Measurements from ENCODE around the gene DVL2. TPM values are rescaled to one million over a fixed set of nuclear protein-coding genes. Genes with fewer than 3 reads are reported as not detected.

Gene DVL2
- total and polyA plus RNA-seq, 7 donors: 10.0 to 22.1 (median 13.1) TPM

GRCh38 chr17:7176107-7176840 lies 58.0 kb downstream of the DVL2 start:
- no peak overlapping the region for H3K4me3 ChIP-seq
- H3K27me3 ChIP-seq (ENCODE audit: insufficient read depth in 3 of 3, low read length in 2 of 3): peaks cover 0 to 62% (median 15%) of the 10 kb centered on the region in 3 donors
- no peaks in the 10 kb centered on the region for H3K36me3 ChIP-seq (ENCODE audit: insufficient read depth in 1 of 2, low read depth in 1 of 2)
- DNase-seq: no peak
- H3K9me3 ChIP-seq: peaks cover under 1% of the 10 kb centered on the region
- peaks cover 8% of the 10 kb centered on the region for H3K4me1 ChIP-seq
- WGBS, 3 donors: 85 to 100% (median 94%) methylated on average over 1 of the region's 1 CpG
- TF ChIP-seq CTCF (IDR thresholded peaks at IDR 0.05): no peak
- no peak for ATAC-seq
- intact Hi-C loops (cut with DNase I): loop anchor here in 1 of 2 donors (5.0 kb wide), 1 partner anchor 124 kb away; no protein-coding TSS in a partner anchor
- H3K27ac ChIP-seq: no peak overlapping the region

Other genes starting within 250 kb of the DVL2 start
Only the 30 nearest of the 36 such genes appear.
- 1 to 10 TPM in 1 of 4 donors, under 1 TPM in 3; 0.57 to 1.5 (median 0.72) TPM for gene SLC16A13, start 198.5 kb downstream of the DVL2 start, total RNA-seq
- under 1 TPM; 0.17 to 0.40 (median 0.40) TPM for gene SLC16A13, start 198.5 kb downstream of the DVL2 start, polyA plus RNA-seq
- gene SLC16A11, start 190.4 kb downstream of the DVL2 start, total RNA-seq: under 1 TPM in 2 of 4 donors, not detected in 2; 0.36 to 0.42 TPM
- gene SLC16A11, start 190.4 kb downstream of the DVL2 start, polyA plus RNA-seq: 1 to 10 TPM in 1 of 3 donors, under 1 TPM in 2; 0.34 to 1.2 (median 0.77) TPM
- 1 to 10 TPM; 1.9 to 4.9 (median 2.4) TPM for gene CLEC10A, start 154.3 kb downstream of the DVL2 start, total RNA-seq
- gene CLEC10A, start 154.3 kb downstream of the DVL2 start, polyA plus RNA-seq: 1 to 10 TPM in 1 of 3 donors, under 1 TPM in 2; 0.69 to 2.4 (median 0.87) TPM
- under 1 TPM in 2 of 4 donors, not detected in 2; 0.34 to 0.62 TPM for gene ASGR2, start 119.7 kb downstream of the DVL2 start, total RNA-seq
- under 1 TPM in 2 of 3 donors, not detected in 1; 0.04 to 0.25 TPM for gene ASGR2, start 119.7 kb downstream of the DVL2 start, polyA plus RNA-seq
- under 1 TPM in 2 of 4 donors, not detected in 2; 0.26 to 0.39 TPM for gene ASGR1, start 55.1 kb downstream of the DVL2 start, total RNA-seq
- gene ASGR1, start 55.1 kb downstream of the DVL2 start, polyA plus RNA-seq: under 1 TPM; 0.08 to 0.23 (median 0.21) TPM
- 1 to 10 TPM; 3.2 to 8.9 (median 5.8) TPM for gene DLG4, start 14.7 kb downstream of the DVL2 start, total RNA-seq
- gene DLG4, start 14.7 kb downstream of the DVL2 start, polyA plus RNA-seq: 1 to 10 TPM; 1.5 to 5.8 (median 1.8) TPM
- 1,000 to 10,000 TPM in 3 of 4 donors, 100 to 1,000 TPM in 1; 987 to 1,310 (median 1,099) TPM for gene ACADVL, start 14.6 kb downstream of the DVL2 start, total RNA-seq
- gene ACADVL, start 14.6 kb downstream of the DVL2 start, polyA plus RNA-seq: 1,000 to 10,000 TPM in 1 of 3 donors, 100 to 1,000 TPM in 2; 538 to 1,030 (median 946) TPM
- 10 to 100 TPM; 20.9 to 28.8 (median 27.7) TPM for gene PHF23, start 4.9 kb upstream of the DVL2 start, total RNA-seq
- 10 to 100 TPM; 24.0 to 43.3 (median 29.4) TPM for gene PHF23, start 4.9 kb upstream of the DVL2 start, polyA plus RNA-seq
- gene GABARAP, start 7.9 kb upstream of the DVL2 start, total RNA-seq: 100 to 1,000 TPM; 447 to 492 (median 481) TPM
- 100 to 1,000 TPM; 344 to 569 (median 510) TPM for gene GABARAP, start 7.9 kb upstream of the DVL2 start, polyA plus RNA-seq
- 100 to 1,000 TPM; 208 to 332 (median 254) TPM for gene CTDNEP1, start 17.2 kb upstream of the DVL2 start, total RNA-seq
- gene CTDNEP1, start 17.2 kb upstream of the DVL2 start, polyA plus RNA-seq: 100 to 1,000 TPM; 171 to 281 (median 196) TPM
- gene ELP5, start 17.7 kb upstream of the DVL2 start, total RNA-seq: 10 to 100 TPM; 55.7 to 87.0 (median 74.8) TPM
- 100 to 1,000 TPM in 1 of 3 donors, 10 to 100 TPM in 2; 50.4 to 104 (median 86.0) TPM for gene ELP5, start 17.7 kb upstream of the DVL2 start, polyA plus RNA-seq
- 1 to 10 TPM in 2 of 4 donors, under 1 TPM in 1, not detected in 1; 0.57 to 1.0 (median 1.0) TPM for gene CLDN7, start 28.0 kb upstream of the DVL2 start, total RNA-seq
- gene CLDN7, start 28.0 kb upstream of the DVL2 start, polyA plus RNA-seq: 1 to 10 TPM in 1 of 3 donors, under 1 TPM in 2; 0.48 to 1.1 (median 0.83) TPM
- 100 to 1,000 TPM in 3 of 4 donors, 10 to 100 TPM in 1; 50.9 to 257 (median 139) TPM for gene SLC2A4, start 47.2 kb upstream of the DVL2 start, total RNA-seq
- gene SLC2A4, start 47.2 kb upstream of the DVL2 start, polyA plus RNA-seq: 100 to 1,000 TPM in 1 of 3 donors, 10 to 100 TPM in 2; 19.4 to 127 (median 33.8) TPM
- 1 to 10 TPM in 1 of 4 donors, under 1 TPM in 3; 0.37 to 1.0 (median 0.75) TPM for gene YBX2, start 60.1 kb upstream of the DVL2 start, total RNA-seq
- gene YBX2, start 60.1 kb upstream of the DVL2 start, polyA plus RNA-seq: 1 to 10 TPM in 1 of 3 donors, under 1 TPM in 2; 0.14 to 1.8 (median 0.21) TPM
- 100 to 1,000 TPM; 293 to 730 (median 567) TPM for gene EIF5A, start 73.1 kb upstream of the DVL2 start, total RNA-seq
- gene EIF5A, start 73.1 kb upstream of the DVL2 start, polyA plus RNA-seq: 1,000 to 10,000 TPM in 1 of 3 donors, 100 to 1,000 TPM in 2; 468 to 1,107 (median 518) TPM
- 100 to 1,000 TPM in 1 of 4 donors, 10 to 100 TPM in 3; 71.8 to 101 (median 82.5) TPM for gene GPS2, start 80.8 kb upstream of the DVL2 start, total RNA-seq
- gene GPS2, start 80.8 kb upstream of the DVL2 start, polyA plus RNA-seq: 100 to 1,000 TPM; 139 to 197 (median 146) TPM
- 10 to 100 TPM; 24.0 to 53.8 (median 32.6) TPM for gene NEURL4, start 94.8 kb upstream of the DVL2 start, total RNA-seq
- 10 to 100 TPM; 20.7 to 38.7 (median 22.9) TPM for gene NEURL4, start 94.8 kb upstream of the DVL2 start, polyA plus RNA-seq
- gene ACAP1, start 102.0 kb upstream of the DVL2 start, total RNA-seq: 10 to 100 TPM; 12.2 to 20.7 (median 15.7) TPM
- gene ACAP1, start 102.0 kb upstream of the DVL2 start, polyA plus RNA-seq: 10 to 100 TPM in 1 of 3 donors, 1 to 10 TPM in 2; 1.9 to 11.9 (median 2.4) TPM
- gene KCTD11, start 117.6 kb upstream of the DVL2 start, total RNA-seq: 1 to 10 TPM; 4.5 to 5.2 (median 5.1) TPM
- 10 to 100 TPM in 1 of 3 donors, 1 to 10 TPM in 2; 2.9 to 13.2 (median 9.9) TPM for gene KCTD11, start 117.6 kb upstream of the DVL2 start, polyA plus RNA-seq
- not detected for gene TMEM95, start 120.6 kb upstream of the DVL2 start, total RNA-seq
- gene TMEM95, start 120.6 kb upstream of the DVL2 start, polyA plus RNA-seq: not detected
- under 1 TPM; 0.56 to 0.86 (median 0.78) TPM for gene TNK1, start 146.6 kb upstream of the DVL2 start, total RNA-seq
- gene TNK1, start 146.6 kb upstream of the DVL2 start, polyA plus RNA-seq: 1 to 10 TPM in 1 of 3 donors, under 1 TPM in 2; 0.57 to 1.7 (median 0.98) TPM
- 10 to 100 TPM; 13.9 to 16.2 (median 15.1) TPM for gene PLSCR3, start 160.0 kb upstream of the DVL2 start, total RNA-seq
- 10 to 100 TPM; 16.6 to 20.5 (median 18.7) TPM for gene PLSCR3, start 160.0 kb upstream of the DVL2 start, polyA plus RNA-seq
- gene TMEM256, start 169.6 kb upstream of the DVL2 start, total RNA-seq: 10 to 100 TPM; 47.1 to 80.4 (median 53.5) TPM
- 10 to 100 TPM; 62.4 to 75.4 (median 69.7) TPM for gene TMEM256, start 169.6 kb upstream of the DVL2 start, polyA plus RNA-seq
- gene NLGN2, start 173.3 kb upstream of the DVL2 start, total RNA-seq: 10 to 100 TPM in 1 of 4 donors, 1 to 10 TPM in 3; 6.5 to 11.5 (median 7.4) TPM
- 1 to 10 TPM; 2.8 to 3.1 (median 2.9) TPM for gene NLGN2, start 173.3 kb upstream of the DVL2 start, polyA plus RNA-seq
- gene SPEM1, start 185.8 kb upstream of the DVL2 start, total RNA-seq: not detected
- under 1 TPM in 1 of 3 donors, not detected in 2; 0.06 TPM for gene SPEM1, start 185.8 kb upstream of the DVL2 start, polyA plus RNA-seq
- not detected for gene SPEM2, start 191.1 kb upstream of the DVL2 start, total RNA-seq
- under 1 TPM in 1 of 3 donors, not detected in 2; 0.03 TPM for gene SPEM2, start 191.1 kb upstream of the DVL2 start, polyA plus RNA-seq
- gene SPEM3, start 194.3 kb upstream of the DVL2 start, total RNA-seq: not detected
- gene SPEM3, start 194.3 kb upstream of the DVL2 start, polyA plus RNA-seq: under 1 TPM in 1 of 3 donors, not detected in 2; 0.01 TPM
- under 1 TPM; 0.41 to 0.95 (median 0.68) TPM for gene TMEM102, start 200.9 kb upstream of the DVL2 start, total RNA-seq
- 1 to 10 TPM in 2 of 3 donors, under 1 TPM in 1; 0.84 to 3.2 (median 1.7) TPM for gene TMEM102, start 200.9 kb upstream of the DVL2 start, polyA plus RNA-seq
- 10 to 100 TPM in 3 of 4 donors, 1 to 10 TPM in 1; 2.7 to 21.1 (median 10.1) TPM for gene FGF11, start 205.0 kb upstream of the DVL2 start, total RNA-seq
- 1 to 10 TPM; 2.0 to 4.4 (median 3.7) TPM for gene FGF11, start 205.0 kb upstream of the DVL2 start, polyA plus RNA-seq
- 100 to 1,000 TPM; 107 to 190 (median 147) TPM for gene CHRNB1, start 210.5 kb upstream of the DVL2 start, total RNA-seq
- 100 to 1,000 TPM in 1 of 3 donors, 10 to 100 TPM in 2; 73.0 to 118 (median 91.7) TPM for gene CHRNB1, start 210.5 kb upstream of the DVL2 start, polyA plus RNA-seq